ENCODE data around the gene ZNF560.

- TF ChIP-seq EZH2 (IDR thresholded peaks at IDR 0.05; ENCODE audit: insufficient read depth, poor library complexity, severe bottlenecking) (no peak), EZH2phosphoT487 (IDR thresholded peaks at IDR 0.05; ENCODE audit: insufficient read depth, low read depth) (no peak)
Observed at GRCh38 chr19:9547870-9548269, 49.5 kb upstream of the ZNF560 start.

Data from GM23248 (cell line).